ENCODE results near the gene CCR5AS.
A peak's percentile ranks its signal among the peaks of the same experiment; 100 is the strongest.
"Not testable (repeated sequence)": the region's sequence is repeated elsewhere in the genome, so short reads cannot be mapped to it uniquely, and the experiment has no call there.

The CCR5AS gene

DNA sequence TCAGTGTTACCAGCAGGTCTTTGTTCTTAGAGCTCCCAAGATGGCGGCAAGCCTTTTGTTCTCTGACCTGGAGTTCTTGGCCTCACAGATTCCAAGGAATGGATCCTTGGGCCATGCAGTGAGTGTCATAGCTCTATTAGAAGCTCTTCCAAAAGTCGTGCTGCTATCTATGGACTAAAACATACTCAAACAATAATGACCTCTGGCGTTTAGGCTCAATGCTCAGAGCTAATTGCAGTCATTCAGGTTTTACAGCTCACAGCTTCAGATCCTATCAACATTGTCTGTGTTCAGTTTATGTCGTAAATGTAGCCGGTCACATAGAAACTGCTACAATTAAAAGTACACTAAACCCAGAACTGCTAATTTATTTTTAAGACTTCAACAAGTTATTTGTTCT, 22.4 kb upstream of the CCR5AS start:
- Histone ChIP-seq H3K4me1 (no peaks in the 10 kb centered on the region), H3K4me3 (no peak overlapping the region), H3K9me3 (no peaks in the 10 kb centered on the region), H3K27me3 (no peaks in the 10 kb centered on the region), H3K36me3 (no peaks in the 10 kb centered on the region), H3K27ac (no peak overlapping the region)
- ATAC-seq (no peak), DNase-seq (no peak)
- TF ChIP-seq, protein P1, sequence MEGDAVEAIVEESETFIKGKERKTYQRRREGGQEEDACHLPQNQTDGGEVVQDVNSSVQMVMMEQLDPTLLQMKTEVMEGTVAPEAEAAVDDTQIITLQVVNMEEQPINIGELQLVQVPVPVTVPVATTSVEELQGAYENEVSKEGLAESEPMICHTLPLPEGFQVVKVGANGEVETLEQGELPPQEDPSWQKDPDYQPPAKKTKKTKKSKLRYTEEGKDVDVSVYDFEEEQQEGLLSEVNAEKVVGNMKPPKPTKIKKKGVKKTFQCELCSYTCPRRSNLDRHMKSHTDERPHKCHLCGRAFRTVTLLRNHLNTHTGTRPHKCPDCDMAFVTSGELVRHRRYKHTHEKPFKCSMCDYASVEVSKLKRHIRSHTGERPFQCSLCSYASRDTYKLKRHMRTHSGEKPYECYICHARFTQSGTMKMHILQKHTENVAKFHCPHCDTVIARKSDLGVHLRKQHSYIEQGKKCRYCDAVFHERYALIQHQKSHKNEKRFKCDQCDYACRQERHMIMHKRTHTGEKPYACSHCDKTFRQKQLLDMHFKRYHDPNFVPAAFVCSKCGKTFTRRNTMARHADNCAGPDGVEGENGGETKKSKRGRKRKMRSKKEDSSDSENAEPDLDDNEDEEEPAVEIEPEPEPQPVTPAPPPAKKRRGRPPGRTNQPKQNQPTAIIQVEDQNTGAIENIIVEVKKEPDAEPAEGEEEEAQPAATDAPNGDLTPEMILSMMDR (IDR thresholded peaks at IDR 0.05 in 4 of 5, conservative IDR thresholded peaks at IDR 0.05 in 1 of 5) = no peak
- no peak for TF ChIP-seq POLR2A (IDR thresholded peaks at IDR 0.05)
- in situ Hi-C loops (cut with MboI; ENCODE audit: low sequenced_read_pairs in 4 of 4) (no loop called here), intact Hi-C loops (cut with DNase I; ENCODE audit: low total_unique reads) (loop anchor here (10.0 kb wide), 1 partner anchor 144 kb away; no protein-coding TSS in a partner anchor)

DNA sequence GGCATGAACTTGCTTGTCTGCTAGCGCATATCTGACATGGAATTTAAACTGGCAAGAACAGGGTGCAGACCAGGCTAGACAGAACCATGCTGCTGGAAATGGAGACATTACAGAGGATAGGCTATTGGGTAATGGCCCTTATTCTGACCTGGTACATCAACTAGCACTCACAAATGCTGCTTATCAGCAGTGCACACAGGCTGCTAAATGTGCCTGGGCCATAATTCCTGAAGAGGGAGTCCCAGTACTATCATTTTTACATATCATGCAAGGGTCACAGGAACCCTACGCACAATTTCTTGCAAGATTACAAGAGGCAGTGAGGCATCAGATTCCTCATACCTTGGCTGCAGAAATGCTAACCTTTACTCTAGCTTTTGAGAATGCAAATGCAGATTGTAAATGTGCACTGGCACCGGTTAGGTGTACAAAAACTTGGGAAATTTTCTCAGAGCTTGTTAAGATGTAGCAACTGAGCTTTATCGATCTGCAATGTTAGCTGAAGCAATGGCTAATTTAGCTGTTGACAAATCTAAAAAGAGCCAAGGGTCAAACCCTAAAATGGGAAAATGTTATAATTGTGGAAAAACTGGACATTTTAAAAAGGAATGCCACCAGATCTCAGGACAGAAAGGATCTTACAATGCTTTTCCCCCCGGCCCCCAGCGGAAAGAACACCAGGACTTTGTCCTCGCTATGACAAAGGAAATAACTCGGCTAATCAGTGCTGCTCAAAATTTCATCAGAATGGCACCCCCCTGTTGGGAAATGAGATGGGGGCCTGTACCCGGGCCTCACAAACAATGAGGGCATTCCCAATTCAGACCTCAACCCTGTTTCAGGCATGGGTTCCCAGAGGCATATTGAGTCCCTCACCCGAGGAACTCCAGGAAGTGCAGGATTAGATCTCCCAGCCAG, 21.3 kb upstream of the CCR5AS start:
- no peak for DNase-seq
- Histone ChIP-seq H3K4me3 (no peak overlapping the region), H3K27me3 (no peaks in the 10 kb centered on the region), H3K4me1 (no peaks in the 10 kb centered on the region), H3K9me3 (no peaks in the 10 kb centered on the region), H3K36me3 (no peaks in the 10 kb centered on the region), H3K27ac (no peak overlapping the region)
- in situ Hi-C loops (cut with MboI; ENCODE audit: low sequenced_read_pairs in 4 of 4) = no loop called here
- no peak for ATAC-seq
- TF ChIP-seq, protein P1 (IDR thresholded peaks at IDR 0.05 in 4 of 5, conservative IDR thresholded peaks at IDR 0.05 in 1 of 5) = no peak
- TF ChIP-seq POLR2A (IDR thresholded peaks at IDR 0.05) = no peak
- intact Hi-C loops (cut with DNase I; ENCODE audit: low total_unique reads) = loop anchor here (10.0 kb wide), 1 partner anchor 143 kb away; no protein-coding TSS in a partner anchor

DNA sequence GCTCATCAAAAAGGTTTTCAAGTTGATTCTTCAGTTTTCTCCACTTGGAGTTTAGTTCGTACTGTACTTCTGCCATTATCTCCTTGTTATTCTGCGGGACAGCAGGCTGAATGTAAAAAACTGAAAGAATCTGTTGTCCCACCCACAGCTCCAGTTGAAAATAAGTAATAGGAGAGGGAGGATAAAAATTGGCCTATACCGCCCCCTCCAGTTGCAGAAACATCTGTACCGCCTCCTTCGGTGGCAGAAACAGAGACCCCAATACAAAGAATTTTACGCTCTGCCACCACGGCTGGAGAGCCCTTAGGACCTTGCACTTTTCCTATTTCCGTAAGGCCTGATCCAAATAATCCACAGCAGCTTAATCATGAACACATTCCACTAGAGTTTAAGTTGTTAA, 20.5 kb upstream of the CCR5AS start:
- ATAC-seq; H3K4me1 ChIP-seq; H3K36me3 ChIP-seq; H3K9me3 ChIP-seq; H3K27ac ChIP-seq; DNase-seq; H3K27me3 ChIP-seq; in situ Hi-C loops (cut with MboI; ENCODE audit: low sequenced_read_pairs in 4 of 4); H3K4me3 ChIP-seq: not testable (repeated sequence)
- intact Hi-C loops (cut with DNase I; ENCODE audit: low total_unique reads) = loop anchor here (10.0 kb wide), 1 partner anchor 143 kb away; no protein-coding TSS in a partner anchor

DNA sequence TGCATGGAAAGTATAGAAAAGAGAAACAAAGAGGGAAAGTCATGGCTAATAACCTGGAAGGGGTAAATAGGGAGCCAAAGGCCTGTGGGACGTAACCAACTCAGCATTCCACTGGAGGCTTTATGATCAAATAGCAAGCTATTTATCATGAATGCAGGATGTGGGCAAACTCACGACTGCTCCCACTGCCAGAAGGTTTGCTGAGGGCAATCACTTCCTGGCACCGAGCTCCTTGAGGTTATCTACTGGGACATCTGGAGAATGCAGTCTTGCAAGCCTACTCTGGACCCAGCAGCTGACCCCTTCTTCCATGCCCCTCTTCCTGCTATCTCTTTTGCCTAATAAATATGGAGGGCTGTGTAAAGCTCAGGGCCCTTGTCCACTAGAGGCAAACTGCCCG, 19.6 kb upstream of the CCR5AS start:
- intact Hi-C loops (cut with DNase I; ENCODE audit: low total_unique reads) = loop anchor here (10.0 kb wide), 1 partner anchor 142 kb away; no protein-coding TSS in a partner anchor

DNA sequence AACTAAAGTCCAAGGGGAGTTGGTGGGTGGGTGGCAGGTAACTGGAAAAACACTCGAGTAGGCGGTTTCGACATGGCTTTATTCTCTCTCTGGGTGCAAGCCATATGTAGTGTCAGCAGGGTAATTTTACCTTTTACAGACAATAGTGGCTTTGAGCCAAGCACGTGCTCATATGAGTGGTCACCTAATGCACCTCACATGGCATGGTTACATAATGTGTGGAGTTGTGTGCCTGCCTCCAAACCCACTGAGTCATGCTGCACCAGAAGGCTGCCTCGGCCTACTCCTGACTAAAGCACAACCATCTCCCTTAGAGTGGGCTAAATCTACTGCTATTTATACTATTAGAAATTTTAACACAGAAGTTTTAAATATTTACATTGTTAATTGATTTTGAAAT, 16.7 kb upstream of the CCR5AS start:
- Histone ChIP-seq H3K4me1 (no peaks in the 10 kb centered on the region), H3K27me3 (no peaks in the 10 kb centered on the region), H3K9me3 (no peaks in the 10 kb centered on the region), H3K36me3 (no peaks in the 10 kb centered on the region), H3K27ac (no peak overlapping the region), H3K4me3 (no peak overlapping the region)
- no peak for TF ChIP-seq POLR2A (IDR thresholded peaks at IDR 0.05)
- TF ChIP-seq, protein P1 (IDR thresholded peaks at IDR 0.05 in 4 of 5, conservative IDR thresholded peaks at IDR 0.05 in 1 of 5) = no peak
- peak; percentile 25 to 55 for ATAC-seq
- DNase-seq = no peak
- intact Hi-C loops (cut with DNase I; ENCODE audit: low total_unique reads) (loop anchor here (10.0 kb wide), 1 partner anchor 139 kb away; no protein-coding TSS in a partner anchor), in situ Hi-C loops (cut with MboI; ENCODE audit: low sequenced_read_pairs in 4 of 4) (no loop called here)

More for the DNA sequence above, 19.6 kb upstream of the CCR5AS start:
- H3K27ac ChIP-seq; DNase-seq; H3K36me3 ChIP-seq; H3K4me1 ChIP-seq; H3K9me3 ChIP-seq; ATAC-seq; H3K4me3 ChIP-seq; in situ Hi-C loops (cut with MboI; ENCODE audit: low sequenced_read_pairs in 4 of 4); H3K27me3 ChIP-seq: not testable (repeated sequence)
